HG03097 (cell line): ENCODE results near the gene OR10A4.
A peak's percentile ranks its signal among the peaks of the same experiment; 100 is the strongest.
"Not testable (repeated sequence)": the region's sequence is repeated elsewhere in the genome, so short reads cannot be mapped to it uniquely, and the experiment has no call there.

Source experiments
- ATAC-seq: cut with Tn5 transposase; IDR thresholded peaks from one replicate; pipeline ENCODE4 v1.9.1; 2021; ENCODE audit not compliant: unreplicated experiment, low FRiP score

The OR10A4 gene

DNA sequence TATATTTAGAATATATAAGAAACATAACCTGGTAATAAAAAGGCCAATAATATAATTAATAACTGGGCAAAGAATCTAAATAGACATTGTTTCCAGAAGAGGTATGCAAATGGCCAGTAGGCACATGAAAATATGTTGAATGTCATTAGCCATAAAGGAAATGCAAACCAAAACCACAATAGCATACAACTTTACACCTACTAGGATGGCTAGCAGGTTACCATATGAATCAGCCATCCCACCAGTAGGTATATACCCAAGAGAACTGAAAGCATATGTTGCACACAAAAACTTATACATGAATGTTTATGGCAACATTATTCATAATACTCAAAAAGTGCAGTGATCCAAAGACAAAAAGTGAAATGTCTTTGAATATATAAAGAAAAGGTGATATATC, 18.6 kb downstream of the OR10A4 start:
- ATAC-seq: peak; percentile 90

DNA sequence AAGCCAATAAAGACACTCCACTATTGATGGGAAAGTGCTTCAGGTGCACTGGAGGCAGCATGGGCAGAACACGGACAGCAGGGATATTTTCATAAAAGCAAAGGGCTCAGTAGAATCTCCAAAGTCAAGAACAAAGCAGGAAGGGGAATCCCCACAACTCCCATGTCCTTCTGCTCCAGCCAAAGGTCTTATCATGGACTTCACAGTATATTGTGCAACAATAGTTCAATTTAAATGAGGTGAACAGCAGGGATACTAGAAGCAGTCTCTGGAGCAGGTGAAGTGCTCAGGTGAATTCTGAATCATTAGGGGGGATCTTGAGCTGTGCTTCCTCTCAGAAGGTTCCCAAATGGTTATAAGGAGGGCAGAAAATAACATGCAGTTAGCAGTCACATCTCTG, 22.5 kb downstream of the OR10A4 start:
- ATAC-seq: no peak

DNA sequence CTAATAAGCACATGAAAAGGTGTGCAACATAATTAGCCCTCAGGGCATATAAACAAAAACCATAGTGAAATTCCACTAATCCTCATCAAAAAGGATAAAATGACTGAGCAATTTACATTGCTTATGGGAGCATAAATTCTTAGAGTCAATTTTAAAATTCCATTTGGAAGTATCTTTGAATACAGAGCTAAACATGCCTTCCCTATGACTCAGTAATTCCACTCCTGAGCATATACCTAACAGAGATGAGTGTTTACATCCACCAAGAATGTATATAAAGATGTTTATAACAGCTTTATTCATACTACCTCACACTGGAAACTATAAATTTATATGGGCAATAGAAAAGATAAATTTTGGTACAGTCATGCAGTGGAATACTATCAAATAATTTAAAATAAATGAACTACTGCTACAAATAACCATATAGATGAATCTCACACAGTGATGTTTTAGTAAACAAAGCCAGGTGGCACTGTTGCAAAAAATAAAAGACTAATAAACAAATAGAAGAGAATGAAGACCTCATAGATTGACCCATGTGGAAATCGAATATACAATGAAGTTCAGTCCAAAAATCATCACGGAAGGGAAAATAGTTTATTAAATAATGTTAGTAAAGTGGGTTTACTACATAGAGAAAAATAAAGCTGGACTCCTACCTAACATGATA, 24.0 kb downstream of the OR10A4 start:
- no peak for ATAC-seq

DNA sequence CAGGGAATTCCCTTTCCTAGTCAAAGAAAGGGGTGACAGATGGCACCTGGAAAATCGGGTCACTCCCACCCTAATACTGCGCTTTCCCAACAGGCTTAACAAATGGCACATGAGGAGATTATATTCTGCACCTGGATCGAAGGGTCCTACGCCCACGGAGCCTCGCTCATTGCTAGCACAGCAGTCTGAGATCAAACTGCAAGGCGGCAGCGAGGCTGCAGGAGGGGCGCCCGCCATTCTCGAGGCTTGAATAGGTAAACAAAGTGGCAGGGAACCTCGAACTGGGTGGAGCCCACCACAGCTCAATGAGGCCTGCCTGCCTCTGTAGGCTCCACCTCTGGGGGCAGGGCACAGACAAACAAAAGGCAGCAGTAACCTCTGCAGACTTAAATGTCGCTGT, 28.4 kb downstream of the OR10A4 start:
- ATAC-seq: not testable (repeated sequence)

DNA sequence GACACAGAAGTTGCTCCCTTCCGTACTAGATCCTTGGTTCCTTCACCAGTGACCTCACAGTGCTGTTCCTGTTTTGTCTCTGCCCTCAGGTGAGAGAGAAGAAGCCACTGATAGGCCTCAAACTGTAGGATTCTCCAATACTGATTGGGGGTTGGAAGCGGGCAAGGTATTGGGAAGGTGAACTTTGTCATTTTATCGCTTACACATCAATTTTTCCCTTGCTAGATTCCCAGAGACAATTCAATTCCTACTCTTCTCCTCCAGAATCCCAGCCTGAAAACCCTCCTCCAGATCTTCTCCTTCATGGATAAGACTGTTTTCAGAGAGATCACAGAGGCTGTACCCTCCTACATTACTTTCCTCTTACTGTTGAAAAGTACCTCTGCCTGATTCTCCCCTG, 35.0 kb downstream of the OR10A4 start:
- no peak for ATAC-seq

DNA sequence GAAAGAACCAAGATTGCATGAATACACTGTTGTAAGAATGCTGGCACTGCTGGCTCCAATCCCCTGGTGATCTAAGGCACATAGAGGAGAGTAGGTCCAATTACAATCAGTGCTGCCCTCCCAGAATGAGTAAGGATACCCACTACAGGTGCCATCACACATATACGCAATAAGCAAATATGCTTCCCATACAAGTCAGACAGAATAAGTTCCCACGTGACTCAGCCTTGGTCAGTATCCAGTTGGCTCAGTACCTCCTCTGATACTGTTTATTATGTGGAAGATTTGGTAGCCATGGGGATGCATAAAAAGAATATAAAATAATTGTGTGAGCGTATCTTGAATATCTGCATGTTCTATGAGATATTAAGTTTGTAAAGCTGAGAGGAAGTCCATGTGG, 35.5 kb downstream of the OR10A4 start:
- ATAC-seq: no peak

DNA sequence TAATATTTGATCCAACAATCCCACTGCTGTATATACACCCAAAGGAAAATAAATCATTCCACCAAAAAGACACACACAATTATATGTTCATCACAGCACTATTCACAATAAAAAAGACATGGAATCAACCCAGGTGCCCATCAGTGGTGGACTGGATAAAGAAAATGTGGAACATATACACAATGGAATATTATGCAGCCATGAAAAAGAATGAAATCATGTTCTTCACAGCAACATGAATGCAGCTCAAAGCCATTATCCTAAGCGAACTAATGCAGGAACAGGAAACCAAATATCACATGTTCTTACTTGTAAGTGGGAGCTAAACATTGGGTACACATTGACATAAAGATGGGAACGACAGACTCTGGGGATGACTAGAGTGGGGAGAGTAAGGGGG, 43.3 kb downstream of the OR10A4 start:
- no peak for ATAC-seq

DNA sequence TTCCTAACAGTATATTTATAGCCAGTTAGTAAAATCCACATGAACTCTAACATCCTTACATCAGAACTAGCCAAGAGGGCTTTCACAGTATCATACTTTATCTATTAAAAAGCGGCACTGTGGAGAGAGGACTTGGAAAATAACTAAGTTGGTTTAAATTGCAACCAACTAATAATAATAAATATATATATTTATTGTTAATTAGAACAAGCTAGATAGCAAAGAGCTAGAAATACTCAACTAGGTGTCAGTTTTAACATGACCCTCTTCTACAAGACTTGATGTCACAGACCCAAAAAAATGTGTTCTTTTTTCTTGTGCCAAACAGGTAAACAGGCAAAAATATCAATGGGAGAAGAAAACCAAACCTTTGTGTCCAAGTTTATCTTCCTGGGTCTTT, 44.3 kb downstream of the OR10A4 start, which contains the start of gene OR2D3:
Gene OR2D3, plus strand, starts transcription at position 301 of the 400 bp plus-strand sequence. Its CDS starts 0 bp downstream, at position 301.
- ATAC-seq: no peak

DNA sequence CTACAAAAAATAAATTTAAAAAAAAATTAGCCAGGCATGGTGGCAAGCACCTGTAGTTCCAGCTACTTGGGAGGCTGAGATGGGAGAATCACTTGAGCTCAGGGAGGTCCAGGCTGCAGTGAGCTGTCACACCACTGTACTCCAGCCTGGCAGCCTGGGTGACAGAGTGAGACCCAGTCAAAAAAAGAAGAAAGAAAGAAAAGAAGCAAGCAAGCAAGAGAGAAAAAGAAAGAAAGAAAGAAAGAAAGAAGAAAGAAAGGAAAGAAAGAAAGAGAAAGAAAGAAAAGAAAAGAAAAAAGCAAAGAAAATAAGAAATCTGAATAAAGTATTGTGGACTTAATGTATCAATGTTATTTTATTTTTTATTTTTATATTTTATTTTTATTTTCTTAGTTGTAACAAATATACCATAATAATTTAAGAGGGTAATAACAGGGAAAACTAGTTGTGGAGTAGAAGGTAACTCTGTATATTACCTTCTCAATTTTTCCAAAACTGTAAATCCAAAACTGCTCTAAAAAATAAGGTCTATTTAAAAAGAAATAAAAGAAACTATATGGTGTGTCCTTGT, 48.7 kb downstream of the OR10A4 start:
- no peak for ATAC-seq

DNA sequence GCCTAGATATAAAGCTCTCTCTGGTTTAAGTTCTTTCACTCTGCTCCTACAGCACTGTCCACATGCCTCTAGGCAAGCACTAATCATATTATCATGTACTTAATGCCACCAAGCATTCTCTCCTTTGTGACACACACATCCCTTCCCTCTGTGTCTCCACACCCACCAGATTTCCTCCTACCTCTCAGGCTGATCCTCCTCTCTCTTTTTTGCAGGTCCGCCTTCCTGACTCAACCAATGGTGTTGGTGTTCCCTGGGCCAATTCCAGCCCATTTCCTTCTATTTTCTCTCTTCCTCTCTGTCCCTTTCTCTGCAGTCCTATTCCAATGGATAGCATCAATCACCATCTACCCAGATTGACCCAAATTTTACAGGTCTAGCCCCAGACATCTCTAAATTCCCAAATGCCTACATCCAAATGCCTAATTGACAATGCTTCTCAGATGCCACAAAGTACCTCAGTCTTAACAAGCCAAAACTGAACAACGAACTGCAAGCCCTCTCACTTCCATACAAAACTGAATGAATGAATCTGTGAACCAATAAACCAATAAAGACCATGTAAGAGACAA, 49.3 kb downstream of the OR10A4 start:
- ATAC-seq: peak; percentile 4

DNA sequence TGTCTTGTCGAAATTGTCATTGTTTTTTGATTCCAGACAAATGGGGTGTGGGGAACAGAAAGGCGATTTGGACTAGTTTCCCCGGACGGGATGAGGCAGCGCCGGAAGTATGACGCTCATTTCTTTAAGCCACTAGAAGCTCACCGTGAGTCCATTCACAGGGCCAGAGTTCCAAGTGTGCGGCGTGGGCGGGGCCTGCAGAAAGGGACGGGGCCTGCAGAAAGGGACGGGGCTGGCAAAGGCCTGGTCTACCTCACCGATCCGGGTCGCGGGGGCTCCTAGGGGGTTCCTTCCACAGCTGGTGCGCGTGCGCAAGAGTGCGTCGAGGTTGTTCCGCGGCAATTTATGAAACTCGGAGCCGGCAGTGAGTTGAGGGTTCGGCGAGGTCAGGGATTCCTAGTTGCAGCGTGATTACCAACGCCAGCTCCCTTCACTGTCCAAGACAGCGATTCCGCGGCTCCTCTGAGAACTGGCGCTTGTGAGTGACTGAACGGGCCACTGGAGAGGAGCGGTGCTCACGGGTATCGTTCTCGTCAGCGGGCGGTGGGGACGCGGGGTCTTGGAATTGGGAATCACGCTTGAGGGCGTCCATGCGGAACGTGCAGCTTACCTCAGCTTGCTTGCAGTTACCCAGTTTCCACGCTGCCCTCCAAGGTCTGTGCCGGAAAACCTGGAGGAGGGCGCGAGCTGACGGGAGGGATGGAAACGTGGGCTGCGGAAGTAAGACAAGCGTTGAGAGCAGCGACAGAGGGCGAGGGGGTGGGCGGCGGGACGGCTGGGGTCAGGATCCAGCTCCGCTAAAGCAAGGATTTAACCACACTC, 50.0 kb downstream of the OR10A4 start, which contains the start of gene ZNF215:
Gene ZNF215, plus strand, starts transcription at position 219 of the 822 bp plus-strand sequence. CDS start 5,847 bp downstream, outside the sequence.
- peak; percentile 54 for ATAC-seq

DNA sequence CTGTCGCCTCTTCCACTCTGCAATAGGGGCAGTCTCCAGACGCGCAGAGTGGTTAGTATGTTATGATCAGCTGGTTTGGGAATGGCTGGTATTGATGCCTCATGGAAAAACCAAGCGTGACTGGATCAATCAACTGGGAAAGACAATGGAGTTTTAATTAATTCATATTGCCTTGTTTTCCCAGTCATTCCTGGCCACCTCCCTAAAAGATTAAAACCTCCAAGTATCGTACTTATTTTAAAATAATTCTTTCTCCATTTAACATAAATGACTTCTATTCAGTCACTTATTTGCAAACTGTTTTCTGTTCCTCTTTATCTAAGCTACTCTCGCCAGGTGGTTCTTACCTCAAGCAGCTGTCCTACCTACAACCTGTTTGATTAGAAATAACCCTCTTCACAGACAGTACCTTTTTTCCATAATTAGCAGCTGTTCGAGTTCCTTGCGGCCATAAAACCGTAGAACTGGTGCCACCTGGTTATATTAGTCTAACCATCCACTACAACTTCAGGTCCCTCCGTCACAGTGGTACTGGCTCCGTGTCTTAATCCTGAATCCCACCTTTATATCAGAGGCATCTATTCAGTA, 50.7 kb downstream of the OR10A4 start:
- peak; percentile 50 for ATAC-seq
